ENCODE data around the gene ZNF263. TPM values are rescaled to one million over a fixed set of nuclear protein-coding genes. Genes with fewer than 3 reads are reported as not detected.

The ZNF263 gene
- total and polyA plus RNA-seq, 9 of the 15 experiments (the other 6 are each of a cell fraction or from before 2014, with no cell fraction given) = 4.6 to 48.3 (median 31.8) TPM

DNA sequence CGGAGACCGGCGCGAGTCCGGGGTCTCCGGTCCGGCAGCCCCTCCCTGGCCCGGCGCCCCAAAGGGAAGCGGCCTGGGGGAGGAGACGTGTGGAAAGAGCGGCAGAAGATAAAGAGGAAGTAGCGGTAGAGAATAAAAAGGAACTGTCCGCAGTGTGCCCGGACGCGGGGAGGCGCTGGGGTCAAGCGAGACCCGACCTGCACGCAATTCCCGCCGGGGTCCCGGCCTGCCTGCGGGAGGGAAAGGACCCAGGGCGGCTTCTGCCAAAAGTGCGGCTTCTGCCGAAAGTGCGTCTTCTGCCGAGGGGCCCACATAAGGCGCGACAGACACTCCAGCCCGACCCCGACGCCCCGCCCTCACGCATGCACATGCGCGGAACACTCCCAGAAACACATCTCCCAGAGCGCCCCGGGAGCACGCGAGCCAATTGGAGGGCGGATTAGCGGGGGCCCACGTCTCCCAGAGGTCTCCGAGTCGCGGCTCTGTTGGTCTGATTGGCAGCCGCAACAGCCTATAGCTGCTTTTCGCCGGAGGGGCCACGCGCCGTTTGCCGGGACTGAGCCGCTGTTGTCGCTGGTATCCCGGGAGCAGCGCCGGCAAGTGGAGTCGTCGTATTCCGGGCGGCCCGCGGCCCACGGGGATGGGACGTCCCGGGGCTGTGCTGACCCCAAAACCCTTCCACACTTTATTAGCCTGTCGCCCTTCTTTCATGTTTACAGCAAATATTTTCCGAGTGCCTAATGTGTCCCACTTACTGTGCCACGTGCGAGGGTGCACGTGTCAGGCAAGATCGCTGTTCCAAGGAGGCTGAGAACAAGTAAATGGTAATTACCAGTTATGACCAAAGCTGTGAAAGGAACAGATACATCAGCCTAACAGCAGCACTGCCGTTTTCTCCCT lies 18.9 kb upstream of the ZNF263 start (continued):
- TF ChIP-seq, protein P1, sequence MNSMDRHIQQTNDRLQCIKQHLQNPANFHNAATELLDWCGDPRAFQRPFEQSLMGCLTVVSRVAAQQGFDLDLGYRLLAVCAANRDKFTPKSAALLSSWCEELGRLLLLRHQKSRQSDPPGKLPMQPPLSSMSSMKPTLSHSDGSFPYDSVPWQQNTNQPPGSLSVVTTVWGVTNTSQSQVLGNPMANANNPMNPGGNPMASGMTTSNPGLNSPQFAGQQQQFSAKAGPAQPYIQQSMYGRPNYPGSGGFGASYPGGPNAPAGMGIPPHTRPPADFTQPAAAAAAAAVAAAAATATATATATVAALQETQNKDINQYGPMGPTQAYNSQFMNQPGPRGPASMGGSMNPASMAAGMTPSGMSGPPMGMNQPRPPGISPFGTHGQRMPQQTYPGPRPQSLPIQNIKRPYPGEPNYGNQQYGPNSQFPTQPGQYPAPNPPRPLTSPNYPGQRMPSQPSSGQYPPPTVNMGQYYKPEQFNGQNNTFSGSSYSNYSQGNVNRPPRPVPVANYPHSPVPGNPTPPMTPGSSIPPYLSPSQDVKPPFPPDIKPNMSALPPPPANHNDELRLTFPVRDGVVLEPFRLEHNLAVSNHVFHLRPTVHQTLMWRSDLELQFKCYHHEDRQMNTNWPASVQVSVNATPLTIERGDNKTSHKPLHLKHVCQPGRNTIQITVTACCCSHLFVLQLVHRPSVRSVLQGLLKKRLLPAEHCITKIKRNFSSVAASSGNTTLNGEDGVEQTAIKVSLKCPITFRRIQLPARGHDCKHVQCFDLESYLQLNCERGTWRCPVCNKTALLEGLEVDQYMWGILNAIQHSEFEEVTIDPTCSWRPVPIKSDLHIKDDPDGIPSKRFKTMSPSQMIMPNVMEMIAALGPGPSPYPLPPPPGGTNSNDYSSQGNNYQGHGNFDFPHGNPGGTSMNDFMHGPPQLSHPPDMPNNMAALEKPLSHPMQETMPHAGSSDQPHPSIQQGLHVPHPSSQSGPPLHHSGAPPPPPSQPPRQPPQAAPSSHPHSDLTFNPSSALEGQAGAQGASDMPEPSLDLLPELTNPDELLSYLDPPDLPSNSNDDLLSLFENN (IDR thresholded peaks at IDR 0.05; ENCODE audit: low read depth in 2 of 2, low read length in 2 of 2) = no peak
- TF ChIP-seq FOXP1 (CRISPR knock-in tag; IDR thresholded peaks at IDR 0.05) (peak; percentile 98), TCF7L2 (IDR thresholded peaks at IDR 0.05; ENCODE audit: low read depth, low read length) (no peak), SRSF1 (IDR thresholded peaks at IDR 0.05; ENCODE audit: low read depth, low read length) (no peak), CXXC5 (CRISPR knock-in tag; IDR thresholded peaks at IDR 0.05) (peak; percentile 86), ZNF586 (CRISPR knock-in tag; conservative IDR thresholded peaks at IDR 0.05) (no peak), COPS2 (conservative IDR thresholded peaks at IDR 0.05) (no peak), HMGN3 (IDR thresholded peaks at IDR 0.05; ENCODE audit: borderline replicate concordance, extremely low read depth, insufficient read length, low read depth, low read length) (peak; percentile 85), DDX20 (tag; IDR thresholded peaks at IDR 0.05; ENCODE audit: low read depth) (no peak), SMARCC2 (IDR thresholded peaks at IDR 0.05; ENCODE audit: low read depth) (no peak), CHD2 (IDR thresholded peaks at IDR 0.05; ENCODE audit: low read depth, low read length) (peak; percentile 74), THRAP3 (IDR thresholded peaks at IDR 0.05; ENCODE audit: borderline replicate concordance) (peak; percentile 37; the same call in 1 of the 2 replicates), ETV5 (CRISPR knock-in tag; IDR thresholded peaks at IDR 0.05; ENCODE audit: low read depth) (no peak), SAFB (IDR thresholded peaks at IDR 0.05; ENCODE audit: borderline replicate concordance, low read depth, low read length) (no peak), ZNF146 (CRISPR knock-in tag; IDR thresholded peaks at IDR 0.05; ENCODE audit: unreplicated experiment) (no peak)
- TF ChIP-seq, protein P2, sequence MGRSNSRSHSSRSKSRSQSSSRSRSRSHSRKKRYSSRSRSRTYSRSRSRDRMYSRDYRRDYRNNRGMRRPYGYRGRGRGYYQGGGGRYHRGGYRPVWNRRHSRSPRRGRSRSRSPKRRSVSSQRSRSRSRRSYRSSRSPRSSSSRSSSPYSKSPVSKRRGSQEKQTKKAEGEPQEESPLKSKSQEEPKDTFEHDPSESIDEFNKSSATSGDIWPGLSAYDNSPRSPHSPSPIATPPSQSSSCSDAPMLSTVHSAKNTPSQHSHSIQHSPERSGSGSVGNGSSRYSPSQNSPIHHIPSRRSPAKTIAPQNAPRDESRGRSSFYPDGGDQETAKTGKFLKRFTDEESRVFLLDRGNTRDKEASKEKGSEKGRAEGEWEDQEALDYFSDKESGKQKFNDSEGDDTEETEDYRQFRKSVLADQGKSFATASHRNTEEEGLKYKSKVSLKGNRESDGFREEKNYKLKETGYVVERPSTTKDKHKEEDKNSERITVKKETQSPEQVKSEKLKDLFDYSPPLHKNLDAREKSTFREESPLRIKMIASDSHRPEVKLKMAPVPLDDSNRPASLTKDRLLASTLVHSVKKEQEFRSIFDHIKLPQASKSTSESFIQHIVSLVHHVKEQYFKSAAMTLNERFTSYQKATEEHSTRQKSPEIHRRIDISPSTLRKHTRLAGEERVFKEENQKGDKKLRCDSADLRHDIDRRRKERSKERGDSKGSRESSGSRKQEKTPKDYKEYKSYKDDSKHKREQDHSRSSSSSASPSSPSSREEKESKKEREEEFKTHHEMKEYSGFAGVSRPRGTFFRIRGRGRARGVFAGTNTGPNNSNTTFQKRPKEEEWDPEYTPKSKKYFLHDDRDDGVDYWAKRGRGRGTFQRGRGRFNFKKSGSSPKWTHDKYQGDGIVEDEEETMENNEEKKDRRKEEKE (IDR thresholded peaks at IDR 0.05; ENCODE audit: borderline replicate concordance in 1 of 2, control insufficient read depth in 1 of 2, low read depth in 2 of 2, low read length in 1 of 2) = 0 out of 4 replicates have a peak, but pooled peaks of 1 of the 2 experiments have one; percentile 20
- TF ChIP-seq, protein P3, sequence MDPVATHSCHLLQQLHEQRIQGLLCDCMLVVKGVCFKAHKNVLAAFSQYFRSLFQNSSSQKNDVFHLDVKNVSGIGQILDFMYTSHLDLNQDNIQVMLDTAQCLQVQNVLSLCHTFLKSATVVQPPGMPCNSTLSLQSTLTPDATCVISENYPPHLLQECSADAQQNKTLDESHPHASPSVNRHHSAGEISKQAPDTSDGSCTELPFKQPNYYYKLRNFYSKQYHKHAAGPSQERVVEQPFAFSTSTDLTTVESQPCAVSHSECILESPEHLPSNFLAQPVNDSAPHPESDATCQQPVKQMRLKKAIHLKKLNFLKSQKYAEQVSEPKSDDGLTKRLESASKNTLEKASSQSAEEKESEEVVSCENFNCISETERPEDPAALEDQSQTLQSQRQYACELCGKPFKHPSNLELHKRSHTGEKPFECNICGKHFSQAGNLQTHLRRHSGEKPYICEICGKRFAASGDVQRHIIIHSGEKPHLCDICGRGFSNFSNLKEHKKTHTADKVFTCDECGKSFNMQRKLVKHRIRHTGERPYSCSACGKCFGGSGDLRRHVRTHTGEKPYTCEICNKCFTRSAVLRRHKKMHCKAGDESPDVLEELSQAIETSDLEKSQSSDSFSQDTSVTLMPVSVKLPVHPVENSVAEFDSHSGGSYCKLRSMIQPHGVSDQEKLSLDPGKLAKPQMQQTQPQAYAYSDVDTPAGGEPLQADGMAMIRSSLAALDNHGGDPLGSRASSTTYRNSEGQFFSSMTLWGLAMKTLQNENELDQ (CRISPR knock-in tag; IDR thresholded peaks at IDR 0.05; ENCODE audit: borderline replicate concordance) = peak; percentile 98
